HEK293 (cell line): ENCODE data around the gene EEF2K.
"Not testable (repeated sequence)": the region's sequence is repeated elsewhere in the genome, so short reads cannot be mapped to it uniquely, and the experiment has no call there.

Source experiments
- CTCF ChIA-PET: fragments of 350-600 bp; formaldehyde crosslinking; extraction: SDS; loops from one replicate; lab custom pipeline; 2021; ENCODE audit warnings: antibody characterized with exemption; lab: Yijun Ruan, JAX
- POLR2A ChIA-PET: fragments of 300-600 bp; formaldehyde crosslinking; extraction: SDS; loops from one replicate; lab custom pipeline; 2020; ENCODE audit warnings: antibody characterized with exemption, inconsistent platforms; lab: Yijun Ruan, JAX
- H3K27ac ChIP-seq: fragments of 200-500 bp; sonication (Bioruptor generic); 2 replicates; pipeline ENCODE4 v1.5.1; 2014; ENCODE audit warnings: low read depth, low read length, control low read depth, inconsistent platforms; ENCODE audit errors: extremely low read depth
- H3K36me3 ChIP-seq, 2 experiments: fragments of 200-500 bp in 1 of 2; sonication (Bioruptor generic) in 1 of 2; 1 replicate in 1 of 2; 2 replicates in 1 of 2; pipeline ENCODE4 v1.5.1; 2014 to 2017; ENCODE audit warnings: inconsistent platforms in 2 of 2, low read length in 2 of 2; ENCODE audit not compliant: control insufficient read depth in 2 of 2, insufficient read depth in 1 of 2
- H3K4me1 ChIP-seq: fragments of 200-500 bp; sonication (Bioruptor generic); 2 replicates; pipeline ENCODE4 v1.5.1; 2014; ENCODE audit warnings: mild to moderate bottlenecking, low read length, inconsistent platforms; ENCODE audit not compliant: control insufficient read depth, insufficient read depth
- H3K4me3 ChIP-seq: 2 replicates; pipeline ENCODE4 v1.5.1; 2011; ENCODE audit warnings: low read depth, mild to moderate bottlenecking, control low read depth, low read length, moderate library complexity
- H3K9me3 ChIP-seq: fragments of 200-500 bp; sonication (Bioruptor generic); 2 replicates; pipeline ENCODE4 v1.5.1; 2014; ENCODE audit warnings: low read depth, low read length, inconsistent platforms; ENCODE audit not compliant: control insufficient read depth, insufficient read depth
- GLIS1 ChIP-seq: fragments of 450-650 bp; formaldehyde crosslinking; IDR thresholded peaks from 2 replicates; pipeline ENCODE4 v1.5.1; 2016; ENCODE audit warnings: missing biosample characterization, missing genetic modification characterization
- KLF9 ChIP-seq: fragments of 450-650 bp; formaldehyde crosslinking; IDR thresholded peaks from 2 replicates; pipeline ENCODE4 v1.5.1; 2016; ENCODE audit warnings: missing biosample characterization, missing genetic modification characterization, low read depth
- ZNF23 ChIP-seq: fragments of 450-650 bp; formaldehyde crosslinking; IDR thresholded peaks from 2 replicates; pipeline ENCODE4 v1.5.1; 2016; ENCODE audit warnings: missing biosample characterization, missing genetic modification characterization, borderline replicate concordance
- ZNF24 ChIP-seq: fragments of 450-650 bp; formaldehyde crosslinking; IDR thresholded peaks from 2 replicates; pipeline ENCODE4 v1.5.1; 2016; ENCODE audit warnings: missing biosample characterization, missing genetic modification characterization
- ZNF433 ChIP-seq: fragments of 450-650 bp; formaldehyde crosslinking; IDR thresholded peaks from 2 replicates; pipeline ENCODE4 v1.5.1; 2016; ENCODE audit warnings: missing biosample characterization, missing genetic modification characterization, low read depth
- ZNF654 ChIP-seq: fragments of 450-650 bp; formaldehyde crosslinking; IDR thresholded peaks from 2 replicates; pipeline ENCODE4 v1.5.1; 2016; ENCODE audit warnings: low read depth, missing biosample characterization, missing genetic modification characterization
- ZNF660 ChIP-seq: fragments of 450-650 bp; IDR thresholded peaks from 2 replicates; pipeline ENCODE4 v1.5.1; 2018; ENCODE audit warnings: missing biosample characterization, mild to moderate bottlenecking, missing genetic modification characterization
- ZNF837 ChIP-seq: fragments of 450-650 bp; formaldehyde crosslinking; IDR thresholded peaks from 2 replicates; pipeline ENCODE4 v1.5.1; 2016; ENCODE audit warnings: missing biosample characterization, missing genetic modification characterization
- TF ChIP-seq, protein P1 (sequence below): fragments of 450-650 bp; formaldehyde crosslinking; IDR thresholded peaks from 2 replicates; pipeline ENCODE4 v1.5.1; 2016; ENCODE audit warnings: missing biosample characterization, missing genetic modification characterization
- TF ChIP-seq, protein P2 (sequence below): fragments of 450-650 bp; formaldehyde crosslinking; IDR thresholded peaks from 2 replicates; pipeline ENCODE4 v1.5.1; 2016; ENCODE audit warnings: missing biosample characterization, missing genetic modification characterization, borderline replicate concordance
- TF ChIP-seq, protein P3 (sequence below): fragments of 450-650 bp; formaldehyde crosslinking; IDR thresholded peaks from 2 replicates; pipeline ENCODE4 v1.5.1; 2017; ENCODE audit warnings: missing biosample characterization, missing genetic modification characterization
- TF ChIP-seq, protein P4 (sequence below): fragments of 450-650 bp; formaldehyde crosslinking; IDR thresholded peaks from 2 replicates; pipeline ENCODE4 v1.5.1; 2016; ENCODE audit warnings: missing biosample characterization, missing genetic modification characterization
- TF ChIP-seq, protein P5 (sequence below): fragments of 450-650 bp; formaldehyde crosslinking; IDR thresholded peaks from 2 replicates; pipeline ENCODE4 v1.5.1; 2016; ENCODE audit warnings: missing biosample characterization, missing genetic modification characterization

EEF2K gene

DNA sequence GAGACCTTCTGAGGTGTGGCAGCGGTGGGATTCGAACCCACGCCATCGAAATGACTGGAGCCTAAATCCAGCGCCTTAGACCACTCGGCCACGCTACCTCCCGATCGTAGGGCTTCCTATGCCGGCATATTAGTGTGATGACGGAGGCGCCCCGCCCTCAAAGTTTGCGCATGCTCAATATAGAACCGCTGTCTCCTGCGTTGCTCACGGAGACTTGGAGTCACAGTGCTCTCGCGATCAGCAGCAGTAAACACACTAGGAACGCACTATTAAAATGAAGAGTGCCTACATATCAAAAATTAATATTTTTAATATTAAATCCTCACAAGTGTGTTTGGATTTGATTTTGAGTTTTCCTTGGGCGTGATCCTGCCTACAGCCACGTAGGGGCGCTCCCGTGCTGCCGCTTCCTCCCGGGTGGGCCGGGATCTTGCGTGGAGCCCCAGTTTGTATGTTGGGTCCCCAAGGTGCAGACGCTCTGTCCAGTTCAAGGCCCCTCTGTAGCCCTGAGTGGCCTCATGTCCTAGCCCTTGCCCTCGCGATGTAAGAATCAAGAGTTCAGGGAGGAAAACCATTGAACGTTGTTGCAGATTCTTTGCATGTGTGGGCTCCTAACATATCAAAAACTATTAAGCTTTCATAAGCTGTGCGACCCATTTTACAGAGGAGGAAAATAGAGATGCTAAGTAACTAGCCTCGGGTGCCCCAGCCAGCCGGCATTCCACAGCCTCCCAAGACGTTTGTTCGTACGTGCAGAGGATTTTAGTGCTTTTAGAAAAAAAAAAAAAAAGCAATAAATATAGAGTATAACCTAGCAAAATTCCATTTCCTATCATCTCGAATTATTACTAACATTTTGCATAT is 10.2 kb upstream of the EEF2K start (continued):
- TF ChIP-seq ZNF660 (tag by site-specific recombination): peak; percentile 91
- peak; percentile 88 for TF ChIP-seq ZNF654
- TF ChIP-seq ZNF24 (tag by site-specific recombination): peak; percentile 71; the same call in 1 of the 2 replicates
- peak; percentile 98 for TF ChIP-seq KLF9
- no peak for TF ChIP-seq ZNF23 (tag by site-specific recombination)
- TF ChIP-seq, protein P1, sequence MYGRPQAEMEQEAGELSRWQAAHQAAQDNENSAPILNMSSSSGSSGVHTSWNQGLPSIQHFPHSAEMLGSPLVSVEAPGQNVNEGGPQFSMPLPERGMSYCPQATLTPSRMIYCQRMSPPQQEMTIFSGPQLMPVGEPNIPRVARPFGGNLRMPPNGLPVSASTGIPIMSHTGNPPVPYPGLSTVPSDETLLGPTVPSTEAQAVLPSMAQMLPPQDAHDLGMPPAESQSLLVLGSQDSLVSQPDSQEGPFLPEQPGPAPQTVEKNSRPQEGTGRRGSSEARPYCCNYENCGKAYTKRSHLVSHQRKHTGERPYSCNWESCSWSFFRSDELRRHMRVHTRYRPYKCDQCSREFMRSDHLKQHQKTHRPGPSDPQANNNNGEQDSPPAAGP (tag by site-specific recombination): peak; percentile 95
- 0 out of 2 replicates have a peak, but pooled peaks have one; percentile 3 for TF ChIP-seq ZNF433 (tag by site-specific recombination)
- TF ChIP-seq, protein P2, sequence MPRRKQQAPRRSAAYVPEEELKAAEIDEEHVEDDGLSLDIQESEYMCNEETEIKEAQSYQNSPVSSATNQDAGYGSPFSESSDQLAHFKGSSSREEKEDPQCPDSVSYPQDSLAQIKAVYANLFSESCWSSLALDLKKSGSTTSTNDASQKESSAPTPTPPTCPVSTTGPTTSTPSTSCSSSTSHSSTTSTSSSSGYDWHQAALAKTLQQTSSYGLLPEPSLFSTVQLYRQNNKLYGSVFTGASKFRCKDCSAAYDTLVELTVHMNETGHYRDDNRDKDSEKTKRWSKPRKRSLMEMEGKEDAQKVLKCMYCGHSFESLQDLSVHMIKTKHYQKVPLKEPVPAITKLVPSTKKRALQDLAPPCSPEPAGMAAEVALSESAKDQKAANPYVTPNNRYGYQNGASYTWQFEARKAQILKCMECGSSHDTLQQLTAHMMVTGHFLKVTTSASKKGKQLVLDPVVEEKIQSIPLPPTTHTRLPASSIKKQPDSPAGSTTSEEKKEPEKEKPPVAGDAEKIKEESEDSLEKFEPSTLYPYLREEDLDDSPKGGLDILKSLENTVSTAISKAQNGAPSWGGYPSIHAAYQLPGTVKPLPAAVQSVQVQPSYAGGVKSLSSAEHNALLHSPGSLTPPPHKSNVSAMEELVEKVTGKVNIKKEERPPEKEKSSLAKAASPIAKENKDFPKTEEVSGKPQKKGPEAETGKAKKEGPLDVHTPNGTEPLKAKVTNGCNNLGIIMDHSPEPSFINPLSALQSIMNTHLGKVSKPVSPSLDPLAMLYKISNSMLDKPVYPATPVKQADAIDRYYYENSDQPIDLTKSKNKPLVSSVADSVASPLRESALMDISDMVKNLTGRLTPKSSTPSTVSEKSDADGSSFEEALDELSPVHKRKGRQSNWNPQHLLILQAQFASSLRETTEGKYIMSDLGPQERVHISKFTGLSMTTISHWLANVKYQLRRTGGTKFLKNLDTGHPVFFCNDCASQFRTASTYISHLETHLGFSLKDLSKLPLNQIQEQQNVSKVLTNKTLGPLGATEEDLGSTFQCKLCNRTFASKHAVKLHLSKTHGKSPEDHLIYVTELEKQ (tag by site-specific recombination): peak; percentile 7; the same call in 1 of the 2 replicates
- TF ChIP-seq, protein P3, sequence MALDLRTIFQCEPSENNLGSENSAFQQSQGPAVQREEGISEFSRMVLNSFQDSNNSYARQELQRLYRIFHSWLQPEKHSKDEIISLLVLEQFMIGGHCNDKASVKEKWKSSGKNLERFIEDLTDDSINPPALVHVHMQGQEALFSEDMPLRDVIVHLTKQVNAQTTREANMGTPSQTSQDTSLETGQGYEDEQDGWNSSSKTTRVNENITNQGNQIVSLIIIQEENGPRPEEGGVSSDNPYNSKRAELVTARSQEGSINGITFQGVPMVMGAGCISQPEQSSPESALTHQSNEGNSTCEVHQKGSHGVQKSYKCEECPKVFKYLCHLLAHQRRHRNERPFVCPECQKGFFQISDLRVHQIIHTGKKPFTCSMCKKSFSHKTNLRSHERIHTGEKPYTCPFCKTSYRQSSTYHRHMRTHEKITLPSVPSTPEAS: no peak
- no peak for TF ChIP-seq ZNF837

DNA sequence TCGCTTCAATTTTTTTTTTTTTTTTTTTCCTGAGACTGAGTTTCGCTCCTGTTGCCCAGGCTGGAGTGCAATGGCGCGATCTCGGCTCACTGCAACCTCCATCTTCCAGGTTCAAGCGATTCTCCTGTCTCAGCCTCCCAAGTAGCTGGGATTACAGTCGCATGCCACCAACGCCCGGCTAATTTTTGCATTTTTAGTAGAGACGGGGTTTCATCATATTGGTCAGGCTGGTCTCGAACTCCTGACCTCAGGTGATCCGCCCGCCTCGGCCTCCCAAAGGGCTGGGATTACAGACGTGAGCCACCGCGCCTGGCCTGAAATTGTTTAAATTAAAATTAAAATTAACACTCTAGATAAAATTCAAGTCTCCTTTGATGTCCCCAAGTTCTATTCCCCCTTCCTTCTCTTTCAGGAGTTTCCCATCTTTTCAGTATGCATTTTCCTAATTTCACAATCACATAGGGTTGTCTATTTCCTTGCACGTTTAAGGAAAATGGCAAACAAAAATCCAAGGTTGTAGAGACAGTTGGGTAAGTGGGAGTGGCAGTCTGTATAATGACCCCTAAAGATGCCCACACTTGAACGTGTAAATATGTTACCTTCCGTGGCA is 9.4 kb upstream of the EEF2K start:
- not testable (repeated sequence) for H3K4me3 ChIP-seq, H3K4me1 ChIP-seq, H3K9me3 ChIP-seq, H3K27ac ChIP-seq, H3K36me3 ChIP-seq
- CTCF ChIA-PET: interaction anchor here (0.6 to 2.4 kb wide), 8 partner anchors 11 to 478 kb away, joined by 3 to 10 read pairs (median 3); partner anchors contain the start of gene POLR3E
- POLR2A ChIA-PET: interaction anchor here (0.7 kb wide), 1 partner anchor 9 kb away, joined by 7 read pairs; no protein-coding TSS in a partner anchor

DNA sequence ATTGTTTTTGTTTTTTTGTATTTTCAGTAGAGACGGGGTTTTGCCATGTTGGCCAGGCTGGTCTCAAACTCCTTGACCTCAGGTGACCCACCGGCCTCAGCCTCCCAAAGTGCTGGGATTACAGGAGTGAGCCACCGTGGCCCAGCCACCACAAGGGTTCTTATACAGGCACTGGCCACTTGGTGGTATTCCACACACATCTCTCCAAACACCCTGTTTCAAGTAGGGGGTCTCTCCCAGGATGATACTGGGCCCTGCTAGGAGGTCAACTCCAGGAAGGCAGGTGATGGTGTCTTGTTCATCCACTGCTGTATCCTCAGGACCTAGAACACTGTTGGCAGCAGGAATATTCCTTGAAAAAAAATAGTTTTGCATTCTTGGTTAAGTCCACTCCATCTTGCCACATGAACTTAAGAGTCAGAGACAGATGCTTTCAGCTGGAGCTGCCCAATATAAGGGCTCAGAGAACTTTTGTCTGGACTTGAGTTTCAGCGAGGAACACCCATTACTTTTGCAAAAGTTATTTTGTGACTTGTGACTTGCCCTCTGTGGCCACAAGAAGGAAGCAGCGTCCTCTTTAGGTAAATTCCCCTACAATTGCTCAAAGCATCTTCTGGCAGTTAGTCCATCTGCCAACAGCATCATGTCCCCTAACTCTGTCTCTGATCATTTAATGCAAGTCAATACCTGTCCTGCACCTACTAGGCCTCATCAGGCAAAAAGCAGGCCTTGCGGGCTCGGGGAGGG is 7.4 kb upstream of the EEF2K start:
- H3K4me1 ChIP-seq: no peaks in the 10 kb centered on the region
- H3K27ac ChIP-seq: no peak overlapping the region
- ChIA-PET CTCF (interaction anchor here (0.9 kb wide), 1 partner anchor 120 kb away, joined by 4 read pairs; no protein-coding TSS in a partner anchor), POLR2A (no interaction called here)
- TF ChIP-seq, protein P4, sequence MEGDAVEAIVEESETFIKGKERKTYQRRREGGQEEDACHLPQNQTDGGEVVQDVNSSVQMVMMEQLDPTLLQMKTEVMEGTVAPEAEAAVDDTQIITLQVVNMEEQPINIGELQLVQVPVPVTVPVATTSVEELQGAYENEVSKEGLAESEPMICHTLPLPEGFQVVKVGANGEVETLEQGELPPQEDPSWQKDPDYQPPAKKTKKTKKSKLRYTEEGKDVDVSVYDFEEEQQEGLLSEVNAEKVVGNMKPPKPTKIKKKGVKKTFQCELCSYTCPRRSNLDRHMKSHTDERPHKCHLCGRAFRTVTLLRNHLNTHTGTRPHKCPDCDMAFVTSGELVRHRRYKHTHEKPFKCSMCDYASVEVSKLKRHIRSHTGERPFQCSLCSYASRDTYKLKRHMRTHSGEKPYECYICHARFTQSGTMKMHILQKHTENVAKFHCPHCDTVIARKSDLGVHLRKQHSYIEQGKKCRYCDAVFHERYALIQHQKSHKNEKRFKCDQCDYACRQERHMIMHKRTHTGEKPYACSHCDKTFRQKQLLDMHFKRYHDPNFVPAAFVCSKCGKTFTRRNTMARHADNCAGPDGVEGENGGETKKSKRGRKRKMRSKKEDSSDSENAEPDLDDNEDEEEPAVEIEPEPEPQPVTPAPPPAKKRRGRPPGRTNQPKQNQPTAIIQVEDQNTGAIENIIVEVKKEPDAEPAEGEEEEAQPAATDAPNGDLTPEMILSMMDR: 0 out of 2 replicates have a peak, but pooled peaks have one; percentile 29
- TF ChIP-seq GLIS1: peak; percentile 25; the same call in 1 of the 2 replicates
- TF ChIP-seq, protein P5, sequence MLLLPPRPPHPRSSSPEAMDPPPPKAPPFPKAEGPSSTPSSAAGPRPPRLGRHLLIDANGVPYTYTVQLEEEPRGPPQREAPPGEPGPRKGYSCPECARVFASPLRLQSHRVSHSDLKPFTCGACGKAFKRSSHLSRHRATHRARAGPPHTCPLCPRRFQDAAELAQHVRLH (tag by site-specific recombination): no peak
- no peaks in the 10 kb centered on the region for H3K36me3 ChIP-seq
- H3K4me3 ChIP-seq: no peak overlapping the region
- no peaks in the 10 kb centered on the region for H3K9me3 ChIP-seq
